Colon (tissue), 2 donors: ENCODE measurements around the gene FIZ1.

Experiments used
- FAIRE-seq: peaks from 2 replicates; lab custom pipeline; 2012; peaks lifted over from hg19 to GRCh38; lab: Jason Lieb, UNC
- donor health status: control.
- donor health status: control.

FIZ1 gene

DNA sequence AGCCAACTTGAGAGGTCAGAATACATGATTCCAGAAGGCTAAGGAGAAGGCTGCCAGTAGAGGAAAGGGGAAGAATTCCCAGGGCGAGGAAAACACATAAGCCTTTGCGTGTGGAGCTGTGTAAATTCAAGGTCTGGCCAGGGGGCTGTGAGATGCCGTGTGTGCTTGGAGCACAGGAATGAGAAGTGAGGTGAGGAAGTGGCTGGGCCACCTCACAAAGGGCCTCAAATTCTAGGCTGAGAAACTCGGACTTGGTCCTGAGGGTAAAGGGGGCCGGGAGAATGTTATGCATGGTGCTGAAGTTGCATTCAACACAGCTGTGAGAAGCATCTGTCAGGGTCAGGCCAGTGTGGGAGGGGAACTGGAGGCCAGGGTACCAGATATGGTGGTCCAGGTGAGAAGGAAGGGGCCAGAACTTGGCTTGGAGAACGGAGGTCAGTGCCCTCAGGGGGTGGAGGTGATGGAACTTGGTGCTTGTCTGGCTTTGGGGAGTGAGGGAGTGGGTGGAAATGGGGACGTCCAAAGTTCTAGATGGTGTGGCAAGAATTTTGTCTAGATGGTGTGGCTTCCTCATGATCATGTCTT, 36.6 kb upstream of the FIZ1 start:
- no peak for FAIRE-seq

DNA sequence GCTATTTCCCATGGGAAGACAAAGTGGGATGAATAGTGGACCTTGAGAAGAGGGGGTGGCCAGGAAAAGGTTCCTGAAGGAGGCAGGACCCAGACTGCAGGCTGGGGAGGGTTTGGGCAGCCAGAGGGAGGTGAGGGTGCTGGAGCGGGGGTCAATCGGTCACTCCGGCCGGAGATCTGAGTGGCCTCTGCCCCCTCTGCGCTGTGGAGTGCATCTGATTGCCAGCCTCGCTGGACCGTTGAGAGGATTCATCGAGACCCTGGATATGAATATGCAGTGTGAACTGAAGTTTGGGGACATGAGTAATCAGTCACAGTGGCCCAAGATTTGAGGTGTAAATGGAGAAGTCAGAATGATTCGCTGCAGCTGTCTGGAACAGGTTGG, 36.0 kb upstream of the FIZ1 start:
- FAIRE-seq = no peak

DNA sequence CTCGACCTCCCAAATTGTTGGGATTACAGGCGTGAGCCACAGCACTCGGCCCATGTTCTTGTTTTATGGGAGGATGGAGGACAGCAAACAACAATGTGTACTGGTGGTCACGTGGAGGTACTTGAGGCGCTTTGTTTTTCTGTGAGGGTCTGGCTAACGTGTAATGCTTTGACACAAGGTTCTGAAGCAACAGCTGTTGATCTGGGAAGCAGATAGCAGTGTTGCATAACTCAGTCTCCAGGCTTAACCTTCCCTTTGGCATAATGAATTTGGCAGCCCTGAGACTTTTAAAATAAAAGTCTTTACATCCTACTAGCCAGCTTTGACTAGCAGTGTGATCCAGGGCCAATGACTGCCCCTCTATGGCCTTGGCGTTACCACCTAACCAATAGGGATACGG, 34.5 kb upstream of the FIZ1 start:
- FAIRE-seq = no peak

GRCh38 chr19:55632463-55632834, 33.1 kb upstream of the FIZ1 start:
- no peak for FAIRE-seq

DNA sequence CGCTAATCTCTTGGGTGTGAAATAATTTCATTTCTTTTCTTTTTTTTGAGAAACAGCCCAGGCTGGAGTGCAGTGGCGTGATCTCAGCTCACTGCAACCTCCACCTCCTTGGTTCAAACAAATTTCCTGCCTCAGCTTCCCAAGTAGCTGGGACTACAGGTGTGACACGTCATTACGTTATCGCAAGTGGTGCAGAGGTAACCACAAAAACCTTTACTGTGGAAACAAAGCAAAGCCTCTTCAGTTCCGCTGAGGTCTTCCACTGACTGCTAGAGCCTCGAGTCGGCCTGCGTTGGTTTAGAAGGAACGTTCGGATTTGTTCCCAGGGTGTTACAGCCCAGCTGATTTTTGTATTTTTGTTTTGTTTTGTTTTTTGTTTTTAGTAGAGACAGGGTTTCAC, 27.0 kb upstream of the FIZ1 start:
- FAIRE-seq = no peak

DNA sequence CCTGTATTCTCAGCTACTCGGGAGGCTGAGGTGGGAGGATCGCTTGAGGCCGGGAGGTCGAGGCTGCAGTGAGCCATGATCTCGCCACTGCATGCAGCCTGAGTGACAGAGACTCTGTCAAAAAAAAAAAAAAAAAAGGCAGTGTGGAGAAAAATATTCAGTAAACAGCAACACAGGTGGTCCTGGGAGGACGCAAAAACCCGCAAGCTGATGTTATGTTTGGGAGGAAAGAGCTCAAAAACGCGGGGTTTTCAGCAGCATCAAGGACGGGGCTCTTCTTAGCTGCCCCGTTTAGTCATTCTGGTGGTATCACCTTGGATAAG, 25.6 kb upstream of the FIZ1 start:
- no peak for FAIRE-seq

DNA sequence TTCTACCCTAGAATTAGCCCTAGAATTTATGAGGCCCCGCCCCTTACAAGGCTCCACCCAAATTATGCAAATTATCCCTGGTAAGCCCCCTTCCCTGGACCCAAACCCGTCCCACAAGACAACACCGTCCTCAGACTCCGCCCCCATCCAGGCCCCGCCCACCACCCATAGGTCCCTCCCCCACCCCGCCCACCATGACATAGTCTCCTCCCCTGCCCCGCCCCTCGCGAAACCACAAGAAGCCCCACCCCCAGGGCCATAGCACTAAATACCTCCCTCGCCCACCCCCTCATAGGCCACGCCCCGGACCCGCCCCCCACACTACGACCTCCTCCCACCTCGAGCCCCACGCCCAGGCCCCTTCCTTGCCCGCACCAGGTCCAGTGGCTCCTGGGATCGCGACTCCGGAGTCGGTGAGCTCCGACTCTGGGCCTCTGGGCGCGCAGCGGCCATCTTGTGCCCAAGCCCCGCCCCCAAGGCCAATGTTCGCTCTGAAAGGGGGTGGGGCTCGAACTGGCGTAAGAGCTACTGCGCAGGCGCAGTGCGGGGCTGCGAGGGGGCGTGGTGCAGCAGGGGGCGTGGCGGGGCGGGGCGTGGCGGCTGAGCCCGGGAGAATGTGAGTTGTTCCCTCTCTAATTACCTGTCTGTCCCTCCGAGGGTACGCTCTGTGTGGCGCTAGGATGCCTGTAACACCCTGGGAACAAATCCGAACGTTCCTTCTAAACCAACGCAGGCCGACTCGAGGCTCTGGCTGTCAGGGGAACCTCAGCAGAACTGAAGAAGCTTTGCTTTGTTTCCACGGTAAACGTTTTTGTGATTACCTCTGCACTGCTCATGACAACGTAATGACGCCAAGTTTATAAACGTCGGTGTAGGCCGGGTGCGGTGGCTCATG, 25.0 kb upstream of the FIZ1 start, which contains the start of gene ZNF784:
Gene ZNF784, minus strand, starts transcription at position 458 of the 895 bp plus-strand sequence. Its CDS starts 5 bp downstream, at position 453.
- no peak for FAIRE-seq

DNA sequence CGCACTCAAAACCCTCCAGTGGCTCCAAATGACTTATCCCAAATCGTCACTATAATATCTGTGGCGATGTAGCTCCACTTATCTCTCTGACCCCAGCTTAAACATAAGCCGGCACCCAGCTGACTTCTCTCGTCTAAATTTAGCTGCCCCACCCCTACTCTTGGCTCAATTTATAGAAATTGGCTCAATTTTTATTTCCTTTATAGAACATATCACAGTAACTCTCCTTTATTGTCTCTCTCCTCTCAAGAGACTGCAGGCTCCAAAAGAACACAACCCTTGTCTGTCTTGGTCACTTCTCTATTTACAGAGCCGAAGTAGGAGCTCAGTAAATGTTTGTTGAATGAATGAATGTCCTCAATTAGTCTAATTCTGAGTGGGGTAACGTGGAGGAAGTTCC, 24.2 kb upstream of the FIZ1 start:
- FAIRE-seq = no peak

GRCh38 chr19:55623130-55623529, 23.8 kb upstream of the FIZ1 start:
- FAIRE-seq = no peak

DNA sequence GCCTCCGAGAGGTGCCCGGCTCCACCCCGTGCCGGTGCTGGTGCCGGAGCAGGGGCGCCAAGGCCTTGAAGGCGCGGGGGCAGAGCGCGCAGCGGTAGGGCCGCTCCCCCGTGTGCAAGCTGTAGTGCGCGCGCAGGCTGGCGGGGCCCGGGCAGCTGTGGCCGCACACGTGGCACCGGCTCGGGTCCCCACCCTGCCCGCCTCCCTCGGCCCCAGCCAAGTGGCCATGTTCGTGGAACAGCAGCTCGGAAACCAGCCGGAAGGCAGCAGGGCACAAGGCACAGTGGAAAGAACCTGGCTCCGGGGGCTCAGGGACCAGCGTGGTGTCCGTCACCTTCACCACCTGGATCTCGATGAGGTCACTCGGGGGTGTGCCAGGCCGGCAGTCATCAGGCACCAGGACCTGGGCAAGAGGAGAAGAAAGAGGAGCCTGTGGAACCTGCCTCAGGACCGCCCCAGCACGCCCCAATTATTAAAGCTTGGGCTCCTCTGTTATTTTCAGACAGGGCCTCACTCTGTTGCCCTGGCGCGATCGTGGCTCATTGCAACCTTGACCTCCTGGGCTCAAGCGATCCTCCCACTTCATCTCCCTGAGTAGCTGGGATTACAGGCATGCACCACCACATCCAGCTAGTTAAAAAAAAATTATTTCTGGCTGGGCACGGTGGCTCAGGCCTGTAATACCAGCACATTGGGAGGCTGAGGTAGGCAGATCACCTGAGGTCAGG, 23.1 kb upstream of the FIZ1 start:
- FAIRE-seq = no peak

- no peak for FAIRE-seq
These were observed 22.4 kb upstream of the FIZ1 start for GRCh38 chr19:55621673-55622231.

GRCh38 chr19:55621205-55621672, 21.9 kb upstream of the FIZ1 start:
- FAIRE-seq = no peak

DNA sequence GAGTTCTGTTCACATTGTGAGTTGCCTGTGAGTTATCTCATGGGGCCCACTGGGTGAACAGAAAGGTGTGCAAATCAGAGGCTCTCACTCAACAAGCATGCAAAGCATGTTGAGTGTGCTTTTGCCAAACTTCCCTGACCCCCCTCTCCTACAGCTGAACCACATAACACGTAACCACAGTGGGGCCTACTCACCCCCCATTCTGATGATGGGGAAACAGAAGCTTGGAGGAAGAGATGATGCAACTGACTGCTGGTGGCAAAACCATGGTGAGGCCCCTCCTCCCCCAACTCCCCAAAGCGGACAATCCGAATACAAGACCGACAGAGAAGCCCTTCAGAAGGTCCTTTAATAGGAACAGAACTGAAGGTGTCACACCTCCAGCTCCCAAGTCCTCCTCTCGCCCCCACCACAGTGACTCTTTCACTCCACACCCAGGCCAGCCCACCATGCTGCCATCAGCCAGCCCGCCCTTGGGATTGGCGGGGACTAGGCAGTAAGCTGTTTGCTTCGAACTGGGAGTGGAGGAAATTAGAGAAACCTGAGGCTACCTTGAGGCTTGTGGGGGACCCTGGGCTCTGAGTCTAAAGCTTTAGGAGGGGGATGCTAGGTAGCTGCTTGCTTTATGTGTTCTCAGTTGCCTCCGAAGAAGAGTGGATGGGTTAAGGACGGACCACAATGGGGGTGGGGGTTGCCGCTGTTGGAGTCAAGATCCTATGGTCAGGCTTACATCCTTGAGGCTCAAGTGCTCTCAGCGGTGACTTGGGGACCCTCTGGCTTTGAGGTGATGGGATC, 21.3 kb upstream of the FIZ1 start:
- FAIRE-seq = no peak

GRCh38 chr19:55619286-55619685, 20.0 kb upstream of the FIZ1 start:
- FAIRE-seq = no peak

GRCh38 chr19:55618426-55618825, 19.1 kb upstream of the FIZ1 start:
- no peak for FAIRE-seq

- no peak for FAIRE-seq
These were observed 18.1 kb upstream of the FIZ1 start for GRCh38 chr19:55617426-55617825.

DNA sequence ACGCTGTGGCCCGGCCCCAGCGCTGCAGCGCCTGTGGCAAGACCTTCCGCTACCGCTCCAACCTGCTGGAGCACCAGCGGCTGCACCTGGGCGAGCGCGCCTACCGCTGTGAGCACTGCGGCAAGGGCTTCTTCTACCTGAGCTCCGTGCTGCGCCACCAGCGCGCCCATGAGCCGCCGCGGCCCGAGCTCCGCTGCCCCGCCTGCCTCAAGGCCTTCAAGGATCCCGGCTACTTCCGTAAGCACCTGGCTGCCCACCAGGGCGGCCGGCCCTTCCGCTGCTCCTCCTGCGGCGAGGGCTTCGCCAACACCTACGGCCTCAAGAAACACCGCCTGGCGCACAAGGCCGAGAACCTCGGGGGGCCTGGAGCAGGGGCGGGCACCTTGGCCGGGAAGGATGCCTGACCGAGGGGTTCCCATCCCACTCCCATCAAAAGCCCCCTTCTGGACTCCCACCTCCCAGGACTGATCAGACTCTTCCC, 17.1 kb upstream of the FIZ1 start:
- FAIRE-seq = no peak

GRCh38 chr19:55615543-55616394, 16.5 kb upstream of the FIZ1 start:
- no peak for FAIRE-seq

GRCh38 chr19:55614711-55615542, 15.6 kb upstream of the FIZ1 start:
- FAIRE-seq = no peak
